ENCODE measurements around the gene ABCG2.

DNA sequence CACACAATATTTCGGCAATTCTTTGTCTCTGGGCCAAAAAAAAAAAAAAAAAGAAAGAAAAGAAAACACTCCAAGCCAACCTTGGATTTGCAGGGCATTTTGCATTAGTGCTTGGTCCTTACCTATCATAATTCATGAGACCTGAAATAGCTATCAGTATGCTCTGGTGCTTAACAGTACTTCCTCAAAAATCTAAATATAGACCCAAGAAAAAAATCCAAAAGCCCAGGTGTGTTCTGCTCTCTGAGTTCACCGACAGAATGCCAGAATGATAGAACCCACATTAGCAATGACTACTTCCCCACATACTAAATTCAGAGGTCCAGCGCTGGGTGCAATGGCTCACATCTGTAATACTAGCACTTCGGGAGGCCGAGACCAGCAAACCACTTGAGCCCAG is 42.9 kb downstream of the ABCG2 start:
- TF ChIP-seq, protein P1, sequence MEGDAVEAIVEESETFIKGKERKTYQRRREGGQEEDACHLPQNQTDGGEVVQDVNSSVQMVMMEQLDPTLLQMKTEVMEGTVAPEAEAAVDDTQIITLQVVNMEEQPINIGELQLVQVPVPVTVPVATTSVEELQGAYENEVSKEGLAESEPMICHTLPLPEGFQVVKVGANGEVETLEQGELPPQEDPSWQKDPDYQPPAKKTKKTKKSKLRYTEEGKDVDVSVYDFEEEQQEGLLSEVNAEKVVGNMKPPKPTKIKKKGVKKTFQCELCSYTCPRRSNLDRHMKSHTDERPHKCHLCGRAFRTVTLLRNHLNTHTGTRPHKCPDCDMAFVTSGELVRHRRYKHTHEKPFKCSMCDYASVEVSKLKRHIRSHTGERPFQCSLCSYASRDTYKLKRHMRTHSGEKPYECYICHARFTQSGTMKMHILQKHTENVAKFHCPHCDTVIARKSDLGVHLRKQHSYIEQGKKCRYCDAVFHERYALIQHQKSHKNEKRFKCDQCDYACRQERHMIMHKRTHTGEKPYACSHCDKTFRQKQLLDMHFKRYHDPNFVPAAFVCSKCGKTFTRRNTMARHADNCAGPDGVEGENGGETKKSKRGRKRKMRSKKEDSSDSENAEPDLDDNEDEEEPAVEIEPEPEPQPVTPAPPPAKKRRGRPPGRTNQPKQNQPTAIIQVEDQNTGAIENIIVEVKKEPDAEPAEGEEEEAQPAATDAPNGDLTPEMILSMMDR (conservative IDR thresholded peaks at IDR 0.05; ENCODE audit: low read depth, low read length): no peak
- TF ChIP-seq EZH2 (IDR thresholded peaks at IDR 0.05; ENCODE audit: borderline replicate concordance, low read depth, low read length, poor library complexity, severe bottlenecking): no peak
